Keratinocyte (primary cell): Measurements from ENCODE around the gene NPHP1. TPM values are rescaled to one million over a fixed set of nuclear protein-coding genes. Genes with fewer than 3 reads are reported as not detected.
"Not testable (repeated sequence)": the region's sequence is repeated elsewhere in the genome, so short reads cannot be mapped to it uniquely, and the experiment has no call there.

Source experiments
- DNase-seq: peaks from one replicate; pipeline ENCODE4 v3.0.0-alpha.2; 2011; ENCODE audit warnings: low read depth, missing footprints, low spot score
- FAIRE-seq: peaks from 2 replicates; lab custom pipeline; 2011; peaks lifted over from hg19 to GRCh38; lab: Jason Lieb, UNC
- H2AFZ ChIP-seq: 2 replicates; pipeline ENCODE4 v1.6.0; 2012; ENCODE audit warnings: low read length, control low read depth, inconsistent platforms; ENCODE audit not compliant: control insufficient read depth
- H3K27ac ChIP-seq: 2 replicates; pipeline ENCODE4 v1.5.1; 2011; ENCODE audit warnings: low read length; ENCODE audit not compliant: control insufficient read depth, insufficient read depth
- H3K27me3 ChIP-seq: 3 replicates; pipeline ENCODE4 v1.6.0; 2011; ENCODE audit warnings: low read length; ENCODE audit not compliant: control insufficient read depth, insufficient read depth; ENCODE audit errors: extremely low read depth
- H3K36me3 ChIP-seq, 2 experiments: 2 replicates in 1 of 2; 3 replicates in 1 of 2; pipeline ENCODE4 v1.5.1; 2011; ENCODE audit warnings: low read length in 2 of 2, mild to moderate bottlenecking in 1 of 2; ENCODE audit not compliant: control insufficient read depth in 2 of 2, insufficient read depth in 2 of 2; ENCODE audit errors: extremely low read depth in 1 of 2
- H3K4me1 ChIP-seq: 3 replicates; pipeline ENCODE4 v1.5.1; 2011; ENCODE audit warnings: low read length; ENCODE audit not compliant: control insufficient read depth, insufficient read depth; ENCODE audit errors: extremely low read depth
- H3K4me2 ChIP-seq: 3 replicates; pipeline ENCODE4 v1.6.0; 2011; ENCODE audit warnings: low read depth, low read length; ENCODE audit not compliant: control insufficient read depth, insufficient read depth; ENCODE audit errors: extremely low read depth
- H3K4me3 ChIP-seq, 3 experiments: fragments of 200-600 bp in 1 of 3; sonication (generic) in 1 of 3; 2 replicates in 2 of 3; 3 replicates in 1 of 3; pipeline ENCODE4 v1.5.1; 2011 to 2016; ENCODE audit warnings: low read length in 3 of 3, mild to moderate bottlenecking in 3 of 3, control low read depth in 2 of 3, inconsistent platforms in 1 of 3, low read depth in 1 of 3, mixed read lengths in 1 of 3, mixed run types in 1 of 3, moderate library complexity in 1 of 3; ENCODE audit not compliant: control insufficient read depth in 2 of 3, insufficient read depth in 2 of 3; ENCODE audit errors: extremely low read depth in 1 of 3
- H3K79me2 ChIP-seq: 2 replicates; pipeline ENCODE4 v1.6.0; 2012; ENCODE audit warnings: low read length; ENCODE audit not compliant: control insufficient read depth, insufficient read depth
- H3K9ac ChIP-seq: 3 replicates; pipeline ENCODE4 v1.6.0; 2011; ENCODE audit warnings: low read length; ENCODE audit not compliant: control insufficient read depth, insufficient read depth; ENCODE audit errors: extremely low read depth
- H3K9me1 ChIP-seq: 3 replicates; pipeline ENCODE4 v1.6.0; 2011; ENCODE audit warnings: low read length; ENCODE audit not compliant: control insufficient read depth, insufficient read depth; ENCODE audit errors: extremely low read depth
- H3K9me3 ChIP-seq: 2 replicates; pipeline ENCODE4 v1.5.1; 2012; ENCODE audit warnings: low read depth, low read length; ENCODE audit not compliant: control insufficient read depth
- H4K20me1 ChIP-seq: 3 replicates; pipeline ENCODE4 v1.6.0; 2011; ENCODE audit warnings: low read length; ENCODE audit not compliant: control insufficient read depth, insufficient read depth; ENCODE audit errors: extremely low read depth
- CTCF ChIP-seq, 3 experiments: IDR thresholded peaks in 1 of 3; conservative IDR thresholded peaks in 1 of 3; optimal IDR thresholded peaks in 1 of 3; 2 replicates in 2 of 3; 3 replicates in 1 of 3; pipeline versions ENCODE3 to v1.5.1; 2011; ENCODE audit warnings: low read length in 3 of 3, mild to moderate bottlenecking in 3 of 3, moderate library complexity in 2 of 3, control low read depth in 1 of 3, inconsistent platforms in 1 of 3; ENCODE audit not compliant: insufficient read depth in 2 of 3; ENCODE audit errors: extremely low read depth in 1 of 3
- EZH2 ChIP-seq: IDR thresholded peaks from one replicate; pipeline ENCODE4 v1.6.1; 2012; ENCODE audit warnings: inconsistent platforms, mild to moderate bottlenecking, low read length, moderate library complexity
- dilution Hi-C: fragments of 300-500 bp; cut with MboI; formaldehyde crosslinking; loops from one replicate; pipeline ENCODE4 v1.7.0; 2020; ENCODE audit warnings: low sequenced_read_pairs; ENCODE audit not compliant: extremely low pct_ligation_motif_present
- polyA plus RNA-seq, 5 experiments: library from polyadenylated mRNA; depleted of rRNA in 3 of 5; stranded (reverse) in 3 of 5; stranded (forward) in 1 of 5; unstranded in 1 of 5; fragments of >200 nt; gene quantifications; 1 replicate in 1 of 5; 2 replicates in 3 of 5; 3 replicates in 1 of 5; pipeline versions ENCODE4 v1.2.1 to v1.2.3, GENCODE V29; 2011 to 2012; ENCODE audit warnings: missing spikeins in 2 of 5, low read depth in 1 of 5, low replicate concordance in 1 of 5

The NPHP1 gene
- polyA plus RNA-seq, 1 donor (not counting 4 experiments of a cell fraction or from before 2014, with no cell fraction given), result 8.1 TPM

DNA sequence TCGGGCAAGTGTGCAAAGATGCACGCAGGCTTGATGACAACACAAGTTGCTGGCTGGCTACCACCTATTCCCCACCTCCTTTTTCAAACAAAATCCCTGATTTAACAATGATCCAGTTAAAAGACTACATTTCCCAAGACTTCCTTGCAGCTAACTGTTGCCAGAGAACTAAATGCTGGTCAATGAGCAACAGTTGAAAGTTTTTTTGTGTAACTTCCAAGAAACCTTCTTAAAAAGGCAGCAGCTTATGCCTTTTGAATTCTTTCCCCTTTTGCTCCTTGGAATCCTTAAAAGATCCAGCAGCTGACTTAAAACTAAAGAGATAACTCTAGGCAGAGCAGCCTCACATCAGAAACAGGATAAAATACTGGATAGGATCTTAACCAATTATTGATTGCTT lies 38.5 kb downstream of the NPHP1 start:
- H3K4me3 ChIP-seq, result no peak overlapping the region
- dilution Hi-C loops, result no loop called here

DNA sequence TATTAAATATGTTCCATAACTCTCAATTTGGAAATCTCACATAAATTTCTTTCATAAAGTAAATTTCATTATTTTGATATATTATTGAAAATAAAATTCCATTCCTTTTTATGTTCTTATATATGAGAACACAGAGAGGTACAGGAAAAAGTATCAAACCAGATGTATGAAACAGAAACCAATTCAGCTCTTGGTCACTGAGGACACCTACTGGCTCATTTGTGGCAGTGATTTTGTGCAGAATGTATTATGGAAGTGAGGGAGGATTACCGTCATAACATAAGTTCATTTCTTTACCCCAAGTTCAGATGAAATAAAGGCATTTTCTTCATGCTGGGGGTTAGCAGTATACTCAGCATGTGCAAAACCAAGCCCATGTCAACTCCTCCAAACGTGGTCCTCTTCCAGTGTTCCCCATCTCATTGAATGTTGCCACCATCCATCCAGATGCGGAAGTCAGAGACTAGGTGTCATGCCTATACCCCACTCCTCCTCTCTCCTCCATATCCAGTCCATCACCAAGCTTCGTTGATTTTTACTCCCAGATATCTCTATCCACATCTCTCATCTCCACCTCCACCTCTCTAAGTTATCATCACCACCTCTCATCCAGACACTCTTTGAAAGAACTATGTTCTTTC lies 47.5 kb downstream of the NPHP1 start:
- peak; percentile 82 for FAIRE-seq
- H3K36me3 ChIP-seq, result no peaks in the 10 kb centered on the region
- H3K4me1 ChIP-seq, result peaks cover 2% of the 10 kb centered on the region
- peak overlapping the region; percentile 34 for H2AFZ ChIP-seq
- DNase-seq, result peak; percentile 36
- no peaks in the 10 kb centered on the region for H3K27me3 ChIP-seq
- no peak overlapping the region for H3K4me2 ChIP-seq
- no peak overlapping the region for H3K4me3 ChIP-seq
- TF ChIP-seq CTCF (optimal IDR thresholded peaks at IDR 0.05 in 1 of 3, IDR thresholded peaks at IDR 0.05 in 1 of 3, conservative IDR thresholded peaks at IDR 0.05 in 1 of 3; ENCODE audit: extremely low read depth in 1 of 3, insufficient read depth in 2 of 3, low read length in 3 of 3) (peak; percentile 69 to 89 (median 73)), EZH2 (no peak)
- peaks cover 8% of the 10 kb centered on the region for H3K9me3 ChIP-seq
- no peaks in the 10 kb centered on the region for H4K20me1 ChIP-seq
- no peaks in the 10 kb centered on the region for H3K9me1 ChIP-seq
- no peak overlapping the region for H3K9ac ChIP-seq
- H3K79me2 ChIP-seq, result no peaks in the 10 kb centered on the region
- no peak overlapping the region for H3K27ac ChIP-seq
- dilution Hi-C loops, result no loop called here

More for the DNA sequence above, 38.5 kb downstream of the NPHP1 start:
- Histone ChIP-seq H3K4me2 (no peak overlapping the region), H4K20me1 (no peaks in the 10 kb centered on the region), H3K9me3 (no peaks in the 10 kb centered on the region), H3K9me1 (no peaks in the 10 kb centered on the region), H3K27ac (no peak overlapping the region), H3K27me3 (no peaks in the 10 kb centered on the region), H2AFZ (no peak overlapping the region), H3K36me3 (no peaks in the 10 kb centered on the region), H3K79me2 (no peaks in the 10 kb centered on the region), H3K4me1 (no peaks in the 10 kb centered on the region), H3K9ac (no peak overlapping the region)
- TF ChIP-seq EZH2, result no peak
- TF ChIP-seq CTCF (optimal IDR thresholded peaks at IDR 0.05 in 1 of 3, IDR thresholded peaks at IDR 0.05 in 1 of 3, conservative IDR thresholded peaks at IDR 0.05 in 1 of 3; ENCODE audit: extremely low read depth in 1 of 3, insufficient read depth in 2 of 3, low read length in 3 of 3), result no peak
- FAIRE-seq, result no peak
- no peak for DNase-seq

DNA sequence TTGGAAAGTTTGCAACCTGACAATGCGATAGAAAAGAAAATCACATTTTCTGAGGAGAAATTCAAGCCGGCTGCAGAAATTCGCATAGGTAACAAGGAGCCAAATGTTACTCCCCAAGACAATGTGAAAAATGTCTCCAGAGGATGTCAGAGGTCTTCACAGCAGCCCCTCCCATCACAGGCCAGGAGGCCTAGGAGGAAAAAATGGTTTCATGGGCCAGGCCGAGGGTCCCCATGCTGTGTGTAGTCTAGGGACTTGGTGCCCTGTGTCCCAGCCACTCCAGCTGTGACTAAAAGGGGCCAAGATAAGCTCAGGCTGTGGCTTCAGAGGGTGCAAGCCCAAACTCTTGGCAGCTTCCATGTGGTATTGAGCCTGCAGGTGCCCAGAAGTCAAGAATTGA lies 50.0 kb downstream of the NPHP1 start:
- H3K27ac ChIP-seq, H3K79me2 ChIP-seq, H3K9me1 ChIP-seq, DNase-seq, H3K4me1 ChIP-seq, H3K4me3 ChIP-seq, H3K36me3 ChIP-seq, H3K9me3 ChIP-seq, H4K20me1 ChIP-seq, H3K9ac ChIP-seq, dilution Hi-C loops, H3K4me2 ChIP-seq, H2AFZ ChIP-seq, H3K27me3 ChIP-seq, FAIRE-seq: not testable (repeated sequence)

DNA sequence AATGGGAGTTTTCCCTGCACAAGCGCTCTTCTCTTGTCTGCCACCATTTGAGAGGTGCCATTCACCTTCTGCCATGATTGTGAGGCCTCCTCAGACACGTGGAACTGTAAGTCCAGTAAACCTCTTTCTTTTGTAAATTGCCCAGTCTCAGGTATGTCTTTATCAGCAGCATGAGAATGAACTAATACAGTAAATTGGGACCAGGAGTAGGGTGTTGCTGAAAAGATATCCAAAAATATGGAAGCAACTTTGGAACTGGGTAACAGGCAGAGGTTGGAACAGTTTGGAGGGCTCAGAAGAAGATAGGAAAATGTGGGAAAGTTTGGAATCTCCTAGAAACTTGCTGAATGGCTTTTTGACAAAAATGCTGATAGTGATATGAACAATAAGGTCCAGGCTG lies 50.6 kb downstream of the NPHP1 start:
- H3K27ac ChIP-seq, H3K9me1 ChIP-seq, H3K9me3 ChIP-seq, H3K4me3 ChIP-seq, H3K36me3 ChIP-seq, FAIRE-seq, H2AFZ ChIP-seq, DNase-seq, H3K27me3 ChIP-seq, dilution Hi-C loops, H3K79me2 ChIP-seq, H3K9ac ChIP-seq, H4K20me1 ChIP-seq, H3K4me2 ChIP-seq: not testable (repeated sequence)
- H3K4me1 ChIP-seq, result peaks cover 14% of the 10 kb centered on the region
